Suprapubic skin (tissue), 4 donors: ENCODE data around the gene RGS7. TPM values are rescaled to one million over a fixed set of nuclear protein-coding genes. Genes with fewer than 3 reads are reported as not detected.
"Not testable (repeated sequence)": the region's sequence is repeated elsewhere in the genome, so short reads cannot be mapped to it uniquely, and the experiment has no call there.

Experiments used
- DNase-seq, 2 donors: peaks; one replicate each; pipeline ENCODE4 v3.0.0-alpha.2; 2019; ENCODE audit warnings: low spot score in 2 of 2
- H3K27ac ChIP-seq: fragments of 200-600 bp; sonication (generic); one replicate; pipeline ENCODE4 v1.5.1; 2019
- H3K27me3 ChIP-seq: fragments of 200-600 bp; sonication (generic); one replicate; pipeline ENCODE4 v1.5.1; 2019
- H3K36me3 ChIP-seq: fragments of 200-600 bp; sonication (generic); one replicate; pipeline ENCODE4 v1.5.1; 2019
- H3K4me1 ChIP-seq: fragments of 200-600 bp; sonication (generic); one replicate; pipeline ENCODE4 v1.5.1; 2019
- H3K4me3 ChIP-seq: fragments of 200-600 bp; sonication (generic); one replicate; pipeline ENCODE4 v1.5.1; 2019; ENCODE audit warnings: mild to moderate bottlenecking
- H3K9me3 ChIP-seq: fragments of 200-600 bp; sonication (generic); one replicate; pipeline ENCODE4 v1.5.1; 2019
- CTCF ChIP-seq, 2 donors: fragments of 200-600 bp in 1 of 2; fragments of 450-650 bp in 1 of 2; sonication (generic) in 1 of 2; IDR thresholded peaks; one replicate each; pipeline ENCODE4 v1.5.1; 2016 to 2019; ENCODE audit warnings: antibody characterized with exemption in 2 of 2, mild to moderate bottlenecking in 1 of 2, moderate library complexity in 1 of 2
- EP300 ChIP-seq: sonication (generic); formaldehyde crosslinking; IDR thresholded peaks from one replicate; pipeline ENCODE4 v1.6.1; 2017; ENCODE audit warnings: antibody characterized with exemption
- POLR2A ChIP-seq, 2 donors: fragments of 450-650 bp; IDR thresholded peaks; one replicate each; pipeline ENCODE4 v1.6.1; 2017; ENCODE audit warnings: antibody characterized with exemption in 2 of 2, mild to moderate bottlenecking in 2 of 2, moderate library complexity in 2 of 2
- POLR2AphosphoS5 ChIP-seq, 3 donors: sonication (generic); formaldehyde crosslinking; IDR thresholded peaks; one replicate each; pipeline ENCODE4 v1.6.1; 2017; ENCODE audit warnings: antibody characterized with exemption in 3 of 3
- WGBS: methylation state at CpG from one replicate; pipeline ENCODE4 v1.1.5; 2018; 5-methylcytosine and 5-hydroxymethylcytosine counted together
- total RNA-seq, 4 donors: library from RNA; depleted of rRNA; stranded (reverse); fragments of >200 nt; gene quantifications; one replicate each; pipeline ENCODE4 v1.1.0, GENCODE V29; 2016

Gene RGS7
- total RNA-seq, 4 donors from 2014 or later = not detected

GRCh38 chr1:241166625-241167024 lies 190.4 kb downstream of the RGS7 start:
- no peak overlapping the region for H3K4me3 ChIP-seq
- no peaks in the 10 kb centered on the region for H3K36me3 ChIP-seq
- H3K4me1 ChIP-seq = no peaks in the 10 kb centered on the region
- H3K27ac ChIP-seq = no peak overlapping the region
- H3K27me3 ChIP-seq = no peaks in the 10 kb centered on the region
- no peaks in the 10 kb centered on the region for H3K9me3 ChIP-seq
- TF ChIP-seq POLR2AphosphoS5 (IDR thresholded peaks at IDR 0.05) (no peak), CTCF (IDR thresholded peaks at IDR 0.05) (no peak), POLR2A (IDR thresholded peaks at IDR 0.05) (no peak), EP300 (no peak)
- no peak for DNase-seq
- 81% methylated on average over 1 of the region's 1 CpG for WGBS

GRCh38 chr1:241165256-241165655 lies 191.7 kb downstream of the RGS7 start:
- H3K4me1 ChIP-seq, H3K27me3 ChIP-seq, H3K27ac ChIP-seq, H3K9me3 ChIP-seq, H3K36me3 ChIP-seq, DNase-seq, H3K4me3 ChIP-seq: not testable (repeated sequence)
- WGBS = 94% methylated on average over 5 of the region's 5 CpGs

- Histone ChIP-seq H3K9me3 (no peaks in the 10 kb centered on the region), H3K27me3 (no peaks in the 10 kb centered on the region), H3K36me3 (no peaks in the 10 kb centered on the region), H3K4me3 (no peak overlapping the region), H3K27ac (no peak overlapping the region), H3K4me1 (no peaks in the 10 kb centered on the region)
- TF ChIP-seq POLR2A (IDR thresholded peaks at IDR 0.05) (no peak), POLR2AphosphoS5 (IDR thresholded peaks at IDR 0.05) (no peak), EP300 (no peak), CTCF (IDR thresholded peaks at IDR 0.05) (no peak)
- no peak for DNase-seq
- 40% methylated on average over 4 of the region's 4 CpGs for WGBS
Observed at GRCh38 chr1:241163363-241163762, 193.6 kb downstream of the RGS7 start.

- Histone ChIP-seq H3K4me3 (no peak overlapping the region), H3K36me3 (no peaks in the 10 kb centered on the region), H3K9me3 (no peaks in the 10 kb centered on the region), H3K27me3 (no peaks in the 10 kb centered on the region), H3K27ac (no peak overlapping the region), H3K4me1 (no peaks in the 10 kb centered on the region)
- TF ChIP-seq POLR2AphosphoS5 (IDR thresholded peaks at IDR 0.05) (no peak), CTCF (IDR thresholded peaks at IDR 0.05) (no peak), EP300 (no peak), POLR2A (IDR thresholded peaks at IDR 0.05) (no peak)
- 83% methylated on average over 2 of the region's 2 CpGs for WGBS
- DNase-seq = no peak
Observed at GRCh38 chr1:241161188-241161689, 195.8 kb downstream of the RGS7 start.

- TF ChIP-seq POLR2A (IDR thresholded peaks at IDR 0.05) = no peak
- TF ChIP-seq POLR2AphosphoS5 (IDR thresholded peaks at IDR 0.05) = no peak
- TF ChIP-seq CTCF (IDR thresholded peaks at IDR 0.05) = no peak
- TF ChIP-seq EP300 = no peak
Observed at GRCh38 chr1:241157435-241157834, 199.6 kb downstream of the RGS7 start.

More at GRCh38 chr1:241157435-241157834, 199.6 kb downstream of the RGS7 start:
- no peak for DNase-seq
- Histone ChIP-seq H3K27ac (no peak overlapping the region), H3K4me1 (no peaks in the 10 kb centered on the region), H3K9me3 (no peaks in the 10 kb centered on the region), H3K4me3 (no peak overlapping the region), H3K27me3 (no peaks in the 10 kb centered on the region), H3K36me3 (no peaks in the 10 kb centered on the region)
- 86% methylated on average over 3 of the region's 3 CpGs for WGBS
